GM23338 (cell line): ENCODE results near the gene KLKB1. TPM values are rescaled to one million over a fixed set of nuclear protein-coding genes. Genes with fewer than 3 reads are reported as not detected.

Experiments used
- ATAC-seq: fragments of 200-7000 bp; cut with Tn5 transposase; 3 replicates; pipeline ENCODE4 v1.9.1; 2020
- DNase-seq: peaks from one replicate; pipeline ENCODE4 v3.0.0-alpha.2; 2015; ENCODE audit warnings: low spot score
- H2AFZ ChIP-seq: fragments of 200-600 bp; sonication (generic); 2 replicates; pipeline ENCODE4 v1.8.0; 2016; ENCODE audit warnings: antibody characterized with exemption, mild to moderate bottlenecking, moderate library complexity
- H3F3A ChIP-seq: fragments of 200-600 bp; sonication (generic); replicated peaks from 2 replicates; pipeline ENCODE4 v1.8.0; 2017; ENCODE audit warnings: antibody characterized with exemption, mixed run types, low read depth
- H3K27ac ChIP-seq: fragments of 200-600 bp; sonication (generic); 2 replicates; pipeline ENCODE4 v1.6.1; 2016; ENCODE audit warnings: low read depth
- H3K27me3 ChIP-seq: fragments of 200-600 bp; sonication (generic); 2 replicates; pipeline ENCODE4 v1.8.0; 2016; ENCODE audit warnings: mild to moderate bottlenecking, mixed run types, moderate library complexity; ENCODE audit not compliant: insufficient read depth
- H3K36me3 ChIP-seq: fragments of 200-600 bp; sonication (generic); 2 replicates; pipeline ENCODE4 v1.8.0; 2016; ENCODE audit warnings: mild to moderate bottlenecking; ENCODE audit not compliant: insufficient read depth
- H3K4me1 ChIP-seq: fragments of 200-600 bp; sonication (generic); 2 replicates; pipeline ENCODE4 v1.8.0; 2016; ENCODE audit warnings: mild to moderate bottlenecking, moderate library complexity; ENCODE audit not compliant: insufficient read depth
- H3K4me2 ChIP-seq: fragments of 200-600 bp; sonication (generic); 2 replicates; pipeline ENCODE4 v1.7.1; 2017; ENCODE audit warnings: mixed run types
- H3K4me3 ChIP-seq: fragments of 200-600 bp; sonication (generic); 2 replicates; pipeline ENCODE4 v1.6.1; 2016; ENCODE audit warnings: mixed run types
- H3K79me2 ChIP-seq: fragments of 200-600 bp; sonication (generic); replicated peaks from 2 replicates; pipeline ENCODE4 v1.8.0; 2017; ENCODE audit warnings: mild to moderate bottlenecking; ENCODE audit not compliant: insufficient read depth
- H3K9me2 ChIP-seq: fragments of 200-600 bp; sonication (generic); 2 replicates; pipeline ENCODE4 v1.8.0; 2017; ENCODE audit not compliant: insufficient read depth
- H4K20me1 ChIP-seq: fragments of 200-600 bp; sonication (generic); replicated peaks from 2 replicates; pipeline ENCODE4 v1.8.0; 2017; ENCODE audit warnings: mild to moderate bottlenecking; ENCODE audit not compliant: insufficient read depth
- H3K27ac Mint-ChIP-seq: 2 replicates; pipeline ENCODE4 v1.8.0; 2020; ENCODE audit warnings: inconsistent platforms, mild to moderate bottlenecking, moderate library complexity, mixed read lengths
- H3K27me3 Mint-ChIP-seq: 3 replicates; pipeline ENCODE4 v1.8.0; 2022; ENCODE audit warnings: low read depth, mild to moderate bottlenecking, moderate library complexity, mixed read lengths, inconsistent platforms; ENCODE audit not compliant: insufficient read depth, poor library complexity
- H3K36me3 Mint-ChIP-seq: 3 replicates; pipeline ENCODE4 v1.8.0; 2021; ENCODE audit warnings: low read depth, mild to moderate bottlenecking, inconsistent platforms, moderate library complexity, mixed read lengths
- H3K4me1 Mint-ChIP-seq: 3 replicates; pipeline ENCODE4 v1.8.0; 2020; ENCODE audit warnings: mild to moderate bottlenecking, inconsistent platforms, mixed read lengths
- H3K4me3 Mint-ChIP-seq: 3 replicates; pipeline ENCODE4 v1.8.0; 2021; ENCODE audit warnings: moderate library complexity, mild to moderate bottlenecking, inconsistent platforms, mixed read lengths
- H3K9me3 Mint-ChIP-seq: 3 replicates; pipeline ENCODE4 v1.8.0; 2020; ENCODE audit warnings: moderate library complexity, mild to moderate bottlenecking, inconsistent platforms, mixed read lengths
- ETS1 ChIP-seq: IDR thresholded peaks from 2 replicates; pipeline ENCODE4 v1.6.1; 2016; ENCODE audit warnings: antibody characterized with exemption
- EZH2phosphoT487 ChIP-seq: fragments of 200-600 bp; sonication (generic); IDR thresholded peaks from one replicate; pipeline ENCODE4 v1.8.1; 2018; ENCODE audit warnings: antibody characterized with exemption; ENCODE audit not compliant: unreplicated experiment
- JUNB ChIP-seq: IDR thresholded peaks from one replicate; pipeline ENCODE4 v1.6.1; 2016; ENCODE audit warnings: antibody characterized with exemption; ENCODE audit not compliant: unreplicated experiment
- NANOG ChIP-seq: IDR thresholded peaks from 2 replicates; pipeline ENCODE4 v1.6.1; 2016; ENCODE audit warnings: antibody characterized with exemption, borderline replicate concordance
- POLR2AphosphoS5 ChIP-seq: IDR thresholded peaks from 2 replicates; pipeline ENCODE4 v1.6.1; 2016; ENCODE audit warnings: antibody characterized with exemption, low read depth
- ZNF114 ChIP-seq: fragments of 250-450 bp; sonication (Bioruptor Pico); IDR thresholded peaks from 2 replicates; pipeline ENCODE4 v1.5.0; 2020; ENCODE audit warnings: mild to moderate bottlenecking, moderate library complexity
- ZNF331 ChIP-seq: fragments of 250-450 bp; sonication (Bioruptor Pico); IDR thresholded peaks from 2 replicates; pipeline ENCODE4 v1.5.0; 2020; ENCODE audit warnings: low read depth, mild to moderate bottlenecking, moderate library complexity
- ZNF462 ChIP-seq: fragments of 250-450 bp; sonication (Bioruptor Pico); IDR thresholded peaks from 2 replicates; pipeline ENCODE4 v1.5.0; 2020; ENCODE audit warnings: mild to moderate bottlenecking, moderate library complexity
- polyA plus RNA-seq: library from polyadenylated mRNA; unstranded; fragments of >200 nt; fragmentation: Nextera tagmentation; extraction: Ambion mirVana; gene quantifications from 2 replicates; pipeline ENCODE4 v1.2.1, GENCODE V29; 2016
- total RNA-seq: library from RNA; depleted of rRNA; stranded (reverse); fragments of >200 nt; shearing (Covaris generic); gene quantifications from 2 replicates; pipeline ENCODE4 v1.2.3, GENCODE V29; 2014

The KLKB1 gene
- total and polyA plus RNA-seq, 2 experiments from 2014 or later: 8.6 to 10.9 TPM

- TF ChIP-seq ETS1 (no peak), EZH2phosphoT487 (no peak), JUNB (no peak), POLR2AphosphoS5 (no peak), ZNF331 (CRISPR knock-in tag) (no peak)
These were observed 24.7 kb upstream of the KLKB1 start (continued) for GRCh38 chr4:186202490-186203140.

- TF ChIP-seq ZNF462 (CRISPR knock-in tag) (no peak), ETS1 (no peak), JUNB (no peak), EZH2phosphoT487 (no peak), ZNF114 (CRISPR knock-in tag) (no peak), NANOG (no peak)
- DNase-seq (no peak), ATAC-seq (peak; percentile 32)
- Histone ChIP-seq H3K27me3 (no peaks in the 10 kb centered on the region), H3K4me2 (no peak overlapping the region), H3K9me2 (no peaks in the 10 kb centered on the region), H2AFZ (peak overlapping the region; percentile 65), H3F3A (peaks cover 18% of the 10 kb centered on the region; the same call in 1 of the 2 replicates), H3K27ac (0 out of 2 replicates have a peak overlapping the region, but pooled peaks have one; percentile 56), H3K4me3 (no peak overlapping the region), H3K36me3 (no peaks in the 10 kb centered on the region), H3K4me1 (peaks cover 10% of the 10 kb centered on the region; the same call in 1 of the 2 replicates), H3K79me2 (no peaks in the 10 kb centered on the region), H4K20me1 (no peaks in the 10 kb centered on the region)
- Mint-ChIP-seq H3K9me3 (no peaks in the 10 kb centered on the region), H3K36me3 (peaks cover 14% of the 10 kb centered on the region), H3K4me1 (peaks cover 21% of the 10 kb centered on the region), H3K27me3 (no peaks in the 10 kb centered on the region), H3K27ac (no peak overlapping the region), H3K4me3 (no peak overlapping the region)
These were observed 23.9 kb upstream of the KLKB1 start for GRCh38 chr4:186203406-186203805.
